ENCODE data around the gene LRIT2.
"Not testable (repeated sequence)": the region's sequence is repeated elsewhere in the genome, so short reads cannot be mapped to it uniquely, and the experiment has no call there.

LRIT2 gene

GRCh38 chr10:84184517-84184916 is 40.8 kb downstream of the LRIT2 start:
- no peak for DNase-seq (ENCODE audit: low read depth)

- DNase-seq (ENCODE audit: low read depth) = no peak
Measured at GRCh38 chr10:84181631-84182030, 43.7 kb downstream of the LRIT2 start.

- DNase-seq (ENCODE audit: low read depth) = not testable (repeated sequence)
Measured at GRCh38 chr10:84180386-84180785, 45.0 kb downstream of the LRIT2 start.

DNA sequence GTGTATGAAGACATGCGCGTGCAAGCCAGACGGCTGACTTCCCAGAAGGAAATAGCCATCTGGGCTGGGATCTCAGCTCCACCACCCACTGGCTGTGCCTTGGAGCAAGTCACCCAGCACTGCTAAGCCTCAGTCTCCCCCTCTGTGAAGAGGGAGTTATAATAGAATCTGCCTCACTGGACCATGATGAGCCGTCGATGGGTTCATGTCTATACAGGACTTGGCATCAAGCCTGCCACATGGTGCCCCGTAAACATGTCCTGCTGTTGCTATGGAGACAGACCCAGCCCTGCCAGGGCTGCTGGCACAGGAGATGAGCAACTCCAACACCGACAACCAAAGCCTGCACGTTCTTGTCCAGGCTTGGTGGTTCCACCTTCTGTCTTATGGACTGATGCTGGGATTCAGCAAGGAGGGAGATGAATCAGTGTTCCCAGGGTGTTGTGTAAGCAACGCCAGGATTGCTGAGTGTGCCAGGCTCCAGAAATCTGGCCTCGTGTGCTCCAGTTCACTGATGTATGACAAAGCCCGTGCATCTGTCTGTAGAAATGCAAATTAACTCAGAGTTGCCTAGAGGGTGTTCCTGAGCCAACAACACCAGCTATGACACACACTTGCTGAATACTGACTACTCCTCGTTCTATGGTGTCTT is 46.2 kb downstream of the LRIT2 start:
- DNase-seq (ENCODE audit: low read depth) = peak; percentile 14

DNA sequence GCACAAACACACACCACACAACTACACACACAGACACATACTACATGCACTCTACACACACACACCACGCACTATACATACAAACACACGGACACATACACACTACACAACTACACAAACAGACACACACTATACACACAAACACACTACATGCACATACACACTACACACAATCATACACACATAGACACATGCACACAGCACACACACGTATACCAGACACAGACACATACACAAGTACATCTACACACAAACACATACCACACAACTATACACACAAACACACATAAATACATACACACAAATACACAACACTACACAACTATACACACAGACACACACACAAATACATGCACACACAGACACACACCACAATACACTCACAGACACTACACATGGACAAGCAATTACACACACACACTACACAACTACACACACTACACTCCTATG is 47.2 kb downstream of the LRIT2 start:
- no peak for DNase-seq (ENCODE audit: low read depth)

- DNase-seq (ENCODE audit: low read depth) = no peak
Measured at GRCh38 chr10:84177541-84178141, 47.7 kb downstream of the LRIT2 start.

DNA sequence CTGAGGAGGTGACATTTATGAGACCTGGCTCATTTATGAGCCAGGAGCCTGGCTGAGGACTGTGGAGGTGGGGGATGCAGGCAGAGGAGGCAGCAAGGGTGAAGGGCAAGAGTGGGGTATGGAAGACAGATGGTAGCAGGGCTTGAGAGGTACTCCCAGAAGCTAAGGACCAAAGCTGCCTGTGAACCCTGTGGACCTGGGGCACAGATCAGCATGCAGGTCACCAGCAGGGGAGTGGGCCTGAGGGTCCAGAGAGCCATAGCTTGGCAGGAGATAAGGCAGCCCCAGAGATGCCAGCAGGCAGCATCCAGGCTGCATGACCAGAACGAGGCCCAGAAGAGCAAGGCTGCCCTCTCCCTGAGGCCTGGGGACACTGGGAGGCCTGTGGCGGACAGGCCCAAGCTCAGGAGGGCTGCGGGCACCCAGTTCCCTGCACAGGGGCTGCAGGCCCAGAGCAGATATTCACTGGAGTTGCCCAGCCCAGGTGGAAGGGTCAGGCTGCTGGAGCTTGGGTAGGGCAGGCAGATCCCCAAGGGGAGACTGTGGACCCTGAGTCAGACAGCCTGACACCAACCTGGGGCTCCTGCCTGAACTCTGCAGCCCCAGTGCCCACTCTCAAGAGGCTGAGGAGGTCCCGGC is 48.4 kb downstream of the LRIT2 start:
- DNase-seq (ENCODE audit: low read depth) = no peak

DNA sequence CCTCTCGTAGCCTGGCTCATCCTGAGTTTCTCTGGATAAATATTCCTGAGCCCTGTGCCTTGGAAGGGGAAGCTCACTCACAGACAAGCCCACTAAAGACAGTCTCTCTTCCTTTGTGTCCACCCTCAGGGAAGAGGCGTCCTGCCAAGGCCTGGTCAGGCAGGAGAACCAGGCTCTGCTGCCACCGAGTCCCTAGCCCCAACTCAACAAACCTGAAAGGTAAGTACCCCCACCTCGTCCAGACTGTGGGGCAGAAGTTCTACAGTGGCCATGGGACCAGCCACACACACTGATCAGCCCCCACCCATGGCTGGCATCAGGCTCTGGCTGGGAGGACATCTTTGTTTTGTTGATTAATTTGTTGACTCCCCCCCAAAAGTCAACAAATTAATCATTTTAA is 49.0 kb downstream of the LRIT2 start:
- DNase-seq (ENCODE audit: low read depth) = no peak

DNA sequence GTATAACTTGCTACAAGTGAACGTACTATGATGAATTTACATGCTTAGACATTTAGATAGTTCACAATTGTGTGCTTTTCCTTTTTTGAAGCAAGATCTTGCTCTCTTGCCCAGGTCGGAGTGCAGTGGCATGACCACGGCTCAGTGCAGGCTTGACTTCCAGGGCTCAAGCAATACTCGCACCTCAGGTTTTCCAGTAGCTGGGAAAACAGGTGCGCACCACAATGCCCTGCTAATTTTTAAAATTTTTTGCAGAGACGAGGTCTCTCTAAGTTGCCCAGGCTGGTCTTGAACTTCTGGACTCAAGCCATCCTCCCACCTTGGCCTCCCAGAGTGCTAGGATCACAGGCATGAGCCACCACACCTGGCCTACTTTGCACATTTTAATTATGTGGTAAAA is 49.9 kb downstream of the LRIT2 start:
- no peak for DNase-seq (ENCODE audit: low read depth)

DNA sequence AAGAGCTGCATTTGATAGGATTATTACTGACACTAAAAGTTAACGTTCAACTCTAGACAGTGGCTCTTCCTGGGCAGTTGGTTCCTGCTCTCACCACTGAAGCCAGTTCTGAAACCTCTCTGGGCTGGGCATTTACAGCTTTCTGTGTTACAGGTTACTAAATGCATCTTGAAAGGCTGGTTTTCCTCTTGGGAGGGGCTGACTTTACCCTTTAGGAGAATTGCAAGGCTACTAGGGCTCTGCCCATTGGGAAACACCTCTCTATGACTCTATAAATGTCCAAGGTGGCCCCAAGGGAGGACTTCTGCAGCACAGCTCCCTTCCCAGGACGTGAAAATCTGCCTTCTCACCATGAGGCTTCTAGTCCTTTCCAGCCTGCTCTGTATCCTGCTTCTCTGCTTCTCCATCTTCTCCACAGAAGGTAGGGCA is 51.8 kb downstream of the LRIT2 start, which contains the start of gene GPR15LG:
Gene GPR15LG, plus strand, starts transcription at position 301 of the 429 bp plus-strand sequence. Its CDS starts 51 bp downstream, at position 352.
- DNase-seq (ENCODE audit: low read depth) = no peak

DNA sequence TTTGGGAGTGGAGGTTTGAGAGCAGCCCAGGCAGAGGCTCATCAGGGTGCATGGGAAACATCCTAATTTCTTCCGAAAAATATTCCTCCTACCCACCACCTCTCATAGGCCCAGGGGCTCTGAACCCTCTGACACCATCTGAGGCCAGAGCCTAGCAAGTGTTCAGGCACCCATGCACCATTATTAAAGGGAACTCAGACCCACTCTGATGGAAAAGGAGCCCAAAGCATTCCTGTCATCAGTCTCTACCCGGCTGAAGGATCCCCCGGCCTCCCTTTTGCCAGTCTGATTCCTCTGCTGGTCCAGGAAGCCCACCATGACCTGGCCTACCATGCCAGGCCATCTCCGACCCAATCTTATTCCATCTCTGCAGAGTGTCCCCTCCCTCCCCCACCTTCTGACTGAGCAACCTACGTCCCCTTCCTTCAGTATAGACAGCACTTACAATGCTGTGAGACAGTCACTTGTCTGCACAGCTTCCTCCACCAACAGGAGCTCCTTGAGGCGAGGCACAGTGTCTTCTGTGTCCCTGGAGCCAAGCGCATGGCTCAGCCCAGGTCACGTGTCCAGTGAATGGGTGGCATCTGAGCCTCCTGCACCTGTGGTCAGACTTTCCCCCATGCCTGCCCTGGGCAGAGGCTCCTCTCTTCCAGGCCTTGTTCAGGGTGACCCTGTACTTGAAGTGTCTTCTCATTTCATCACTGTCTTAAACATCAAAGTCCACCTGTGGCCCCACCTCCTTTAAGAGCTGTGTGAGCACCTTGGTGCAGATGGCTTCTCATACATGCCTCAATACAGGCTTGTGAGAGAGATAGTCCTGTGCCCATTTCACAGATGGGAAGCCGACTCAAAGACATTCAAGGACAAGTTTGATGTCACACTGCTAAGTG is 52.6 kb downstream of the LRIT2 start:
- no peak for DNase-seq (ENCODE audit: low read depth)

- not testable (repeated sequence) for DNase-seq (ENCODE audit: low read depth)
Measured at GRCh38 chr10:84171700-84172466, 53.5 kb downstream of the LRIT2 start.

GRCh38 chr10:84171237-84171636 is 54.1 kb downstream of the LRIT2 start:
- not testable (repeated sequence) for DNase-seq (ENCODE audit: low read depth)

All from fibroblast of the conjunctiva (primary cell).